Gastroesophageal sphincter (tissue), 3 donors: ENCODE measurements around the gene PILRB.

Source experiments
- CTCF ChIP-seq, 4 experiments: fragments of 200-600 bp in 2 of 4; fragments of 450-650 bp in 2 of 4; sonication (generic) in 1 of 4; IDR thresholded peaks; one replicate each; pipeline ENCODE4 v1.5.1; 2017 to 2019; ENCODE audit warnings: antibody characterized with exemption in 4 of 4, mild to moderate bottlenecking in 2 of 4, moderate library complexity in 2 of 4
- POLR2A ChIP-seq, 2 donors: fragments of 450-650 bp; IDR thresholded peaks; one replicate each; pipeline ENCODE4 v1.6.1; 2017; ENCODE audit warnings: antibody characterized with exemption in 2 of 2, mild to moderate bottlenecking in 2 of 2, moderate library complexity in 1 of 2
- POLR2AphosphoS5 ChIP-seq: sonication (generic); formaldehyde crosslinking; IDR thresholded peaks from one replicate; pipeline ENCODE4 v1.6.1; 2017; ENCODE audit warnings: antibody characterized with exemption

GRCh38 chr7:100400656-100401055, 42.7 kb downstream of the PILRB start:
- TF ChIP-seq CTCF (IDR thresholded peaks at IDR 0.05) = no peak
- no peak for TF ChIP-seq POLR2A (IDR thresholded peaks at IDR 0.05)
- no peak for TF ChIP-seq POLR2AphosphoS5
